HEK293T (cell line): ENCODE measurements around the gene LENG9.

Experiments used
- CTCF ChIA-PET: fragments of 350-600 bp; formaldehyde crosslinking; extraction: SDS; loops from one replicate; lab custom pipeline; 2021; ENCODE audit warnings: antibody characterized with exemption, inconsistent platforms; lab: Yijun Ruan, JAX
- POLR2A ChIA-PET: fragments of 350-600 bp; formaldehyde crosslinking; extraction: SDS; loops from one replicate; lab custom pipeline; 2020; ENCODE audit warnings: antibody characterized with exemption, inconsistent platforms; lab: Yijun Ruan, JAX
- DNase-seq: peaks from one replicate; pipeline ENCODE4 v3.0.0; 2012; ENCODE audit warnings: mixed read lengths; ENCODE audit errors: extremely low spot score
- ARNT ChIP-seq: fragments of 450-650 bp; IDR thresholded peaks from 2 replicates; pipeline ENCODE4 v1.6.1; 2017; ENCODE audit warnings: mild to moderate bottlenecking
- BHLHE40 ChIP-seq: fragments of 450-650 bp; IDR thresholded peaks from 2 replicates; pipeline ENCODE4 v1.6.1; 2016; ENCODE audit warnings: mild to moderate bottlenecking, moderate library complexity, borderline replicate concordance
- CTBP1 ChIP-seq: fragments of 450-650 bp; IDR thresholded peaks from 2 replicates; pipeline ENCODE4 v1.6.1; 2016; ENCODE audit warnings: borderline replicate concordance
- ELF4 ChIP-seq: fragments of 450-650 bp; IDR thresholded peaks from 2 replicates; pipeline ENCODE4 v1.6.1; 2017; ENCODE audit warnings: antibody characterized with exemption
- FOXA1 ChIP-seq: fragments of 450-650 bp; IDR thresholded peaks from 2 replicates; pipeline ENCODE4 v1.6.1; 2016; ENCODE audit warnings: mild to moderate bottlenecking
- FOXK2 ChIP-seq: fragments of 450-650 bp; IDR thresholded peaks from 2 replicates; pipeline ENCODE4 v1.6.1; 2016; ENCODE audit warnings: mild to moderate bottlenecking
- FOXM1 ChIP-seq: fragments of 450-650 bp; IDR thresholded peaks from 2 replicates; pipeline ENCODE4 v1.6.1; 2017; ENCODE audit warnings: mild to moderate bottlenecking, borderline replicate concordance
- HDGF ChIP-seq: fragments of 450-650 bp; IDR thresholded peaks from 2 replicates; pipeline ENCODE4 v1.6.1; 2017; ENCODE audit warnings: antibody characterized with exemption, borderline replicate concordance
- L3MBTL2 ChIP-seq: fragments of 450-650 bp; conservative IDR thresholded peaks from 2 replicates; pipeline ENCODE4 v1.6.1; 2016; ENCODE audit warnings: mild to moderate bottlenecking
- LEF1 ChIP-seq: fragments of 450-650 bp; IDR thresholded peaks from 2 replicates; pipeline ENCODE4 v1.6.1; 2017; ENCODE audit warnings: mild to moderate bottlenecking, borderline replicate concordance
- NFRKB ChIP-seq: fragments of 450-650 bp; IDR thresholded peaks from 2 replicates; pipeline ENCODE4 v1.6.1; 2016; ENCODE audit warnings: mild to moderate bottlenecking, moderate library complexity
- SP1 ChIP-seq: fragments of 450-650 bp; IDR thresholded peaks from 2 replicates; pipeline ENCODE4 v1.6.1; 2017
- SUZ12 ChIP-seq: fragments of 450-650 bp; IDR thresholded peaks from 2 replicates; pipeline ENCODE4 v1.6.1; 2016; ENCODE audit warnings: mild to moderate bottlenecking
- TARDBP ChIP-seq: fragments of 450-650 bp; IDR thresholded peaks from 2 replicates; pipeline ENCODE4 v1.6.1; 2016
- ZNF384 ChIP-seq: fragments of 450-650 bp; IDR thresholded peaks from 2 replicates; pipeline ENCODE4 v1.6.1; 2016
- TF ChIP-seq, protein P1 (sequence below): fragments of 450-650 bp; IDR thresholded peaks from 2 replicates; pipeline ENCODE4 v1.6.1; 2016

LENG9 gene

GRCh38 chr19:54457773-54458647 is 5.6 kb downstream of the LENG9 start:
- POLR2A ChIA-PET, result interaction anchor here (6.5 kb wide), 1 partner anchor 9 kb away, joined by 97 read pairs; the partner anchor contains the start of gene LENG8
- TF ChIP-seq ZNF384 (no peak), SP1 (no peak), NFRKB (no peak), ELF4 (no peak), FOXM1 (no peak), BHLHE40 (no peak), SUZ12 (no peak), FOXA1 (no peak), LEF1 (no peak), FOXK2 (no peak), CTBP1 (no peak), L3MBTL2 (no peak), ARNT (no peak), TARDBP (no peak), HDGF (no peak)
- TF ChIP-seq, protein P1, sequence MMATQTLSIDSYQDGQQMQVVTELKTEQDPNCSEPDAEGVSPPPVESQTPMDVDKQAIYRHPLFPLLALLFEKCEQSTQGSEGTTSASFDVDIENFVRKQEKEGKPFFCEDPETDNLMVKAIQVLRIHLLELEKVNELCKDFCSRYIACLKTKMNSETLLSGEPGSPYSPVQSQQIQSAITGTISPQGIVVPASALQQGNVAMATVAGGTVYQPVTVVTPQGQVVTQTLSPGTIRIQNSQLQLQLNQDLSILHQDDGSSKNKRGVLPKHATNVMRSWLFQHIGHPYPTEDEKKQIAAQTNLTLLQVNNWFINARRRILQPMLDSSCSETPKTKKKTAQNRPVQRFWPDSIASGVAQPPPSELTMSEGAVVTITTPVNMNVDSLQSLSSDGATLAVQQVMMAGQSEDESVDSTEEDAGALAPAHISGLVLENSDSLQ, result no peak
- no peak for DNase-seq
- CTCF ChIA-PET, result no interaction called here

DNA sequence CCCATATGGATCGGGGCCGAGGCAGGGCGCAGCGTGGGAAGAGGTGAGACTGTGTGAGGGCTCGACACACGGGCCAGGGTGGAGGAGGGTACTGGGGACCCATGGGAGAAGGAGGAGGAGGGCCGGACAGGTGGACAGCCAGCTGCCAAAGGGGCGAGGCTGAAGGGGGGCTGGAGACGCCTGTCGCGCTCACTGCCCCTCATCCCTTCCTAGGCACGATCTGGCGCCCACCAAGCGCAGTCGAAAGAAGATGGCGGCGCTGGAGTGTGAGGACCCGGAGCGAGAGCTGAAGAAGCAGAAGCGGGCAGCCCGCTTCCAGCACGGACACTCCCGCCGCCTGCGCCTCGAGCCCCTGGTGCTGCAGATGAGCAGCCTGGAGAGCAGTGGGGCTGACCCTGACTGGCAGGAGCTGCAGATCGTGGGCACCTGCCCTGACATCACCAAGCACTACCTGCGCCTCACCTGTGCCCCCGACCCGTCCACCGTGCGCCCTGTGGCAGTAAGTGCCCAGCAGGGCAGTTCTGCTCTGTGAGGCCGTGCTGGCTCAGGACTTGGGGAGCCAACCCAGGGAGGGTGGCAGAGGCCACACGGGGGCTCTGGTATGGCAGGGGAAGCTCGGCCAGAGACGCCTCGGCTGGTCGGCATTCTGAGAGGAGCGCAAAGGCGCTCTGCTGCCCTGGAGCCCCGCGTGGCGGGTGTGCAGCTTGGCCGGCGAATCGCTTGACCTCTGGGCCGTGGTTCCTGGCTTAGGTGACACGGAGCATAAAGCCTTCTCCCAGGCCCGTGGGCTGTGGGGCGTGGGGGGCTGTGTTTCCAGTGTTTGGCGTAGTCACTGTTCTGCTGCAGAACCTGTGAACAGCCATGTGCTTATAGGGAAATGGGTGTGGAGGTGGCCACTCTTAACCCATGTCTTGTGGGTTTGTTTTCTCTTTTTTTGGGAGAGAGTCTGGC is 6.9 kb downstream of the LENG9 start:
- DNase-seq, result no peak
- TF ChIP-seq FOXA1, result no peak
- TF ChIP-seq FOXK2, result no peak
- TF ChIP-seq L3MBTL2, result no peak
- TF ChIP-seq NFRKB, result no peak
- no peak for TF ChIP-seq SP1
- CTCF ChIA-PET, result interaction anchor here (0.6 kb wide), 1 partner anchor 223 kb away, joined by 6 read pairs; no protein-coding TSS in a partner anchor
- POLR2A ChIA-PET, result no interaction called here

- no peak for TF ChIP-seq FOXM1
- TF ChIP-seq ARNT, result no peak
- TF ChIP-seq SP1, result no peak
- no peak for TF ChIP-seq NFRKB
- TF ChIP-seq FOXK2, result no peak
- TF ChIP-seq TARDBP, result no peak
- no peak for TF ChIP-seq LEF1
- TF ChIP-seq, protein P1, result no peak
- TF ChIP-seq BHLHE40, result no peak
- no peak for TF ChIP-seq ZNF384
- TF ChIP-seq CTBP1, result no peak
- no peak for TF ChIP-seq HDGF
- TF ChIP-seq ELF4, result no peak
- TF ChIP-seq L3MBTL2, result no peak
- no peak for TF ChIP-seq SUZ12
- no peak for TF ChIP-seq FOXA1
- no peak for DNase-seq
- ChIA-PET CTCF (no interaction called here), POLR2A (no interaction called here)
Measured at GRCh38 chr19:54455786-54456422, 7.7 kb downstream of the LENG9 start.

DNA sequence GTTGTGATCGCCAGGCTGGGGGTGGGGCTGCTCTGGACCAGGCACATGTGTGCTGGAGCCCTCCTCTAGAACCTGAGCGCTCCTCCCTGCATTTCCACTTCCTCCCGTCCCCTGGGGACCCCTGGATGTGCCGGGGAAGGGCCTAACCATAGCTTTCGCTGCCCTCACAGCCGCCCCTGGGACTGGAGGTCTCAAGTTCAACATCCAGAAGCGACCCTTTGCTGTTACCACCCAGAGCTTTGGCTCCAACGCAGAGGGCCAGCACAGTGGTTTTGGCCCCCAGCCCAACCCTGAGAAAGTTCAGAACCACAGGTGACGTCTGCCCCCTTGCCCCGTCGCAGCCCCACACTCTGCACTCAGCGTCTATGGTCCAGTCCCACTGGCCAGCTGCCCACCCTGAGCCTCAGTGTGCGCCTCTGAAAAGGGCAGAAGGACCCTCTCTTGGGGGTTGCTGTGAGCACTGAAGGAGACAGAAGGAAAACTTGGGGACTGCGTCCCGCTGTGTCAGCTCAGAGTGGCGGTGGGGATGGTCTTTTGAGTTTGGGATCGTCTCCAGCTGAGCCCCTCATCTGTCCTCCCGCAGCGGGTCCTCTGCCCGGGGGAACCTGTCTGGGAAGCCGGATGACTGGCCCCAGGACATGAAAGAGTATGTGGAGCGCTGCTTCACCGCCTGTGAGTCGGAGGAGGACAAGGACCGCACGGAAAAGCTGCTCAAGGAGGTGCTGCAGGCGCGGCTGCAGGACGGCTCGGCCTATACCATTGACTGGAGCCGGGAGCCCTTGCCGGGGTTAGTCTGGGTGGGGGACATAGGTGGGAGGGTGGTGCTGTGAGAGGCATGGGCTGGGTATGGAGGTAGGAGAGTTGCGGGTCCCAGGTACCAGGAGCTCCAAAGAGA is 8.6 kb downstream of the LENG9 start:
- ChIA-PET CTCF (no interaction called here), POLR2A (interaction anchor here (0.7 to 2.0 kb wide), 2 partner anchors 7 to 9 kb away, joined by 3 to 5 read pairs; partner anchors contain the start of gene LENG9)
- no peak for DNase-seq
- TF ChIP-seq FOXK2 (no peak), FOXM1 (no peak), FOXA1 (no peak), L3MBTL2 (no peak), NFRKB (no peak), HDGF (no peak), SUZ12 (no peak), ARNT (no peak), BHLHE40 (no peak), ZNF384 (no peak), TARDBP (no peak), ELF4 (no peak), LEF1 (no peak), SP1 (no peak)
- TF ChIP-seq, protein P1, result no peak
